ENCODE data around the gene UBAP2L. TPM values are rescaled to one million over a fixed set of nuclear protein-coding genes. Genes with fewer than 3 reads are reported as not detected.
A peak's percentile ranks its signal among the peaks of the same experiment; 100 is the strongest.

Gene UBAP2L
- total and polyA plus RNA-seq, 10 of the 15 experiments (the other 5 are each of a cell fraction or from before 2014, with no cell fraction given) = 49.9 to 198 (median 152) TPM

DNA sequence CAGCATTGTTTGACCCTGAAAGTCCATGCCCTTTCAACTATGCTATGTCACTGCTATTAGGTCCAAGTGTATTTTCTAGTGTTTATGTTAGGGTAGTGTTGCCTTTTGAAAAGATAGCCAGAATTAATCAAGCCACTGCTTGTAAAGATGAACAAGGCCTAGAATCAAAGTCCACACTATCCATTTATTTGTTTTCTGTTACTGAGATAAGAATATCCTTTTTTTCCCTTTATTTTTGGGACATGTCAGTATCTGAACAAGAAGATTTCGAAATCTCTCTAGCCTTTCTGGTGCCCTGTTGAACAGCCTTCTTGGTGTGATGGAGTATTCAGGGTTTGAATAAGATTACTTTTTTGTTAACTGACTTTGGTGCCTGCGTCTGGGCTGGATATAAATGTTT lies 16.7 kb downstream of the UBAP2L start:
- RAD21 ChIA-PET (ENCODE audit: unreplicated experiment) = no interaction called here
- H3K4me2 ChIP-seq (ENCODE audit: control insufficient read depth, insufficient read depth) = no peak overlapping the region
- WGBS (ENCODE audit: insufficient coverage, insufficient replicate concordance, low lambda C conversion rate, missing lambda C conversion rate) = 95% methylated on average over 2 of the region's 2 CpGs
- FAIRE-seq (no peak), DNase-seq (ENCODE audit: low read depth, low spot score) (no peak), ATAC-seq (no peak)
- H3K4me1 ChIP-seq (ENCODE audit: control insufficient read depth, insufficient read depth, low read length) = no peaks in the 10 kb centered on the region
- no peaks in the 10 kb centered on the region for H3K27me3 ChIP-seq (replicated peaks in 1 of 2; ENCODE audit: control insufficient read depth in 2 of 2, insufficient read depth in 2 of 2, low read length in 1 of 2)
- in situ Hi-C loops (cut with MboI) = no loop called here
- H3K27ac ChIP-seq (ENCODE audit: control insufficient read depth, insufficient read depth) = no peak overlapping the region
- intact Hi-C loops (cut with micrococcal nuclease; ENCODE audit: unreplicated experiment) = no loop called here
- peaks cover 12 to 36% of the 10 kb centered on the region in 2 experiments for H3K36me3 ChIP-seq (ENCODE audit: control insufficient read depth in 2 of 2, insufficient read depth in 2 of 2, low read length in 1 of 2)
- no TSS peak for BruUV-seq (replicated peaks)
- H3K9ac ChIP-seq (ENCODE audit: control insufficient read depth, insufficient read depth, low read length) = no peak overlapping the region
- no peaks in the 10 kb centered on the region for H3K9me3 ChIP-seq (replicated peaks; ENCODE audit: control insufficient read depth, insufficient read depth, low read length)
- no peak overlapping the region for H3K4me3 ChIP-seq
- POLR2A ChIA-PET = no interaction called here
- SMC1A ChIA-PET (ENCODE audit: uncharacterized antibody, unreplicated experiment) = no interaction called here
- H4K20me1 ChIP-seq (ENCODE audit: control insufficient read depth, insufficient read depth) = 0 out of 2 replicates have a peak, but pooled peaks cover 2% of the 10 kb centered on the region
- peaks cover 10% of the 10 kb centered on the region for H3K79me2 ChIP-seq (ENCODE audit: control insufficient read depth, insufficient read depth, low read length)
- TF ChIP-seq EP300 (IDR thresholded peaks at IDR 0.05; ENCODE audit: borderline replicate concordance in 1 of 2, control insufficient read depth in 1 of 2, low read depth in 2 of 2, low read length in 2 of 2) (no peak), SMAD1 (IDR thresholded peaks at IDR 0.05; ENCODE audit: low read depth, partially characterized antibody) (no peak), TARDBP (IDR thresholded peaks at IDR 0.05; ENCODE audit: borderline replicate concordance) (no peak), CREM (IDR thresholded peaks at IDR 0.05; ENCODE audit: low read depth) (no peak), STAT3 (IDR thresholded peaks at IDR 0.05; ENCODE audit: low read depth, low read length) (no peak), ZNF24 (IDR thresholded peaks at IDR 0.05) (no peak), YY1 (IDR thresholded peaks at IDR 0.05; ENCODE audit: low read depth, low read length) (no peak)
- CTCF ChIA-PET = interaction anchor here (1.0 to 1.2 kb wide), 3 partner anchors 18 to 97 kb away, joined by 3 read pairs; no protein-coding TSS in a partner anchor
- H2AFZ ChIP-seq (ENCODE audit: control insufficient read depth, low read depth, low read length) = no peak overlapping the region

DNA sequence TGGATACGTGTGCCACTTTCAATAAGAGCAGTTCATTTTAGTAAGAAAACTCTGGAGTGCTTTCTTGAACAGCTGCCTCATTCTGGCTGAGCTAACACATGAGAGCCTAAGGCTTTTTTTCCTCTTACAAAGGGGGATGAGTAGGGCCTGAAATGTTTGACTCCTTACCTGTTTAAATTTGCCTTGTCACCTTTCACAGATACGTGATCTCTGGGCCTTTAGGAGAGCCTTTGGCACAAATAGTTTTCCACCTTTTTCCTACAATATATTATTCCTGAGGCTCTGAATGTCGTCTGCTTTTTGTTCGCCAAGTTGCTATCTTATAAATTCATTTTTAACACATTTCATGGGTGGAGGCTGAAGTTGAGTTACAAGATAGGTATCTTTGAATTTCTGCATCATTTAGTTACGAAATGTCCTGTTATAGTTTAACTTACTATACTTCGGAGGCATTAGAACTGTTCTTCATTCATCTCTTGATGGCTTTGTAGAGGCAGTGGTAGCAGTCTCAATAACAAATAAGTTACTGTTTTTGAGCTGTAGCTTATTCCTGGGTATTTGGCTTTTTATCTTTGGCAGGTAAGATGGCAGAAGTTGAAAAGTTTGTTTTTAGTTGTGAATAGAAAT lies 17.2 kb downstream of the UBAP2L start:
- FAIRE-seq (no peak), DNase-seq (ENCODE audit: low read depth, low spot score) (no peak), ATAC-seq (no peak)
- Histone ChIP-seq H3K9ac (ENCODE audit: control insufficient read depth, insufficient read depth, low read length) (no peak overlapping the region), H2AFZ (ENCODE audit: control insufficient read depth, low read depth, low read length) (no peak overlapping the region), H3K4me1 (ENCODE audit: control insufficient read depth, insufficient read depth, low read length) (no peaks in the 10 kb centered on the region), H3K27ac (ENCODE audit: control insufficient read depth, insufficient read depth) (no peak overlapping the region), H3K27me3 (replicated peaks in 1 of 2; ENCODE audit: control insufficient read depth in 2 of 2, insufficient read depth in 2 of 2, low read length in 1 of 2) (no peaks in the 10 kb centered on the region), H3K36me3 (ENCODE audit: control insufficient read depth in 2 of 2, insufficient read depth in 2 of 2, low read length in 1 of 2) (peaks cover 12 to 37% of the 10 kb centered on the region in 2 experiments), H3K9me3 (replicated peaks; ENCODE audit: control insufficient read depth, insufficient read depth, low read length) (no peaks in the 10 kb centered on the region), H4K20me1 (ENCODE audit: control insufficient read depth, insufficient read depth) (0 out of 2 replicates have a peak, but pooled peaks cover 2% of the 10 kb centered on the region), H3K4me3 (no peak overlapping the region), H3K79me2 (ENCODE audit: control insufficient read depth, insufficient read depth, low read length) (peaks cover 10% of the 10 kb centered on the region), H3K4me2 (ENCODE audit: control insufficient read depth, insufficient read depth) (no peak overlapping the region)
- WGBS (ENCODE audit: insufficient coverage, insufficient replicate concordance, low lambda C conversion rate, missing lambda C conversion rate) = 99% methylated on average over 6 of the region's 6 CpGs
- RAD21 ChIA-PET (ENCODE audit: unreplicated experiment) = interaction anchor here (0.6 kb wide), 1 partner anchor 224 kb away, joined by 3 read pairs; no protein-coding TSS in a partner anchor
- SMC1A ChIA-PET (ENCODE audit: uncharacterized antibody, unreplicated experiment) = interaction anchor here (1.2 to 1.6 kb wide), 2 partner anchors 10 to 28 kb away, joined by 3 to 4 read pairs; no protein-coding TSS in a partner anchor
- POLR2A ChIA-PET = no interaction called here
- intact Hi-C loops (cut with micrococcal nuclease; ENCODE audit: unreplicated experiment) = no loop called here
- TSS peak; percentile 8 for BruUV-seq (replicated peaks)
- in situ Hi-C loops (cut with MboI) = no loop called here
- CTCF ChIA-PET = interaction anchor here (1.0 to 1.8 kb wide), 4 partner anchors 12 to 97 kb away, joined by 3 to 4 read pairs (median 3); no protein-coding TSS in a partner anchor
- TF ChIP-seq SMAD1 (IDR thresholded peaks at IDR 0.05; ENCODE audit: low read depth, partially characterized antibody) (no peak), BCL11A (IDR thresholded peaks at IDR 0.05; ENCODE audit: low read depth, low read length) (no peak), NBN (IDR thresholded peaks at IDR 0.05) (no peak)
- TF ChIP-seq, protein P1, sequence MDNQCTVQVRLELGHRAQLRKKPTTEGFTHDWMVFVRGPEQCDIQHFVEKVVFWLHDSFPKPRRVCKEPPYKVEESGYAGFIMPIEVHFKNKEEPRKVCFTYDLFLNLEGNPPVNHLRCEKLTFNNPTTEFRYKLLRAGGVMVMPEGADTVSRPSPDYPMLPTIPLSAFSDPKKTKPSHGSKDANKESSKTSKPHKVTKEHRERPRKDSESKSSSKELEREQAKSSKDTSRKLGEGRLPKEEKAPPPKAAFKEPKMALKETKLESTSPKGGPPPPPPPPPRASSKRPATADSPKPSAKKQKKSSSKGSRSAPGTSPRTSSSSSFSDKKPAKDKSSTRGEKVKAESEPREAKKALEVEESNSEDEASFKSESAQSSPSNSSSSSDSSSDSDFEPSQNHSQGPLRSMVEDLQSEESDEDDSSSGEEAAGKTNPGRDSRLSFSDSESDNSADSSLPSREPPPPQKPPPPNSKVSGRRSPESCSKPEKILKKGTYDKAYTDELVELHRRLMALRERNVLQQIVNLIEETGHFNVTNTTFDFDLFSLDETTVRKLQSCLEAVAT (IDR thresholded peaks at IDR 0.05) = no peak
- TF ChIP-seq, protein P2, sequence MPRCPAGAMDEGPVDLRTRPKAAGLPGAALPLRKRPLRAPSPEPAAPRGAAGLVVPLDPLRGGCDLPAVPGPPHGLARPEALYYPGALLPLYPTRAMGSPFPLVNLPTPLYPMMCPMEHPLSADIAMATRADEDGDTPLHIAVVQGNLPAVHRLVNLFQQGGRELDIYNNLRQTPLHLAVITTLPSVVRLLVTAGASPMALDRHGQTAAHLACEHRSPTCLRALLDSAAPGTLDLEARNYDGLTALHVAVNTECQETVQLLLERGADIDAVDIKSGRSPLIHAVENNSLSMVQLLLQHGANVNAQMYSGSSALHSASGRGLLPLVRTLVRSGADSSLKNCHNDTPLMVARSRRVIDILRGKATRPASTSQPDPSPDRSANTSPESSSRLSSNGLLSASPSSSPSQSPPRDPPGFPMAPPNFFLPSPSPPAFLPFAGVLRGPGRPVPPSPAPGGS (IDR thresholded peaks at IDR 0.05; ENCODE audit: borderline replicate concordance, insufficient read depth, low read depth, low read length, poor library complexity, severe bottlenecking) = no peak
- TF ChIP-seq, protein P3, sequence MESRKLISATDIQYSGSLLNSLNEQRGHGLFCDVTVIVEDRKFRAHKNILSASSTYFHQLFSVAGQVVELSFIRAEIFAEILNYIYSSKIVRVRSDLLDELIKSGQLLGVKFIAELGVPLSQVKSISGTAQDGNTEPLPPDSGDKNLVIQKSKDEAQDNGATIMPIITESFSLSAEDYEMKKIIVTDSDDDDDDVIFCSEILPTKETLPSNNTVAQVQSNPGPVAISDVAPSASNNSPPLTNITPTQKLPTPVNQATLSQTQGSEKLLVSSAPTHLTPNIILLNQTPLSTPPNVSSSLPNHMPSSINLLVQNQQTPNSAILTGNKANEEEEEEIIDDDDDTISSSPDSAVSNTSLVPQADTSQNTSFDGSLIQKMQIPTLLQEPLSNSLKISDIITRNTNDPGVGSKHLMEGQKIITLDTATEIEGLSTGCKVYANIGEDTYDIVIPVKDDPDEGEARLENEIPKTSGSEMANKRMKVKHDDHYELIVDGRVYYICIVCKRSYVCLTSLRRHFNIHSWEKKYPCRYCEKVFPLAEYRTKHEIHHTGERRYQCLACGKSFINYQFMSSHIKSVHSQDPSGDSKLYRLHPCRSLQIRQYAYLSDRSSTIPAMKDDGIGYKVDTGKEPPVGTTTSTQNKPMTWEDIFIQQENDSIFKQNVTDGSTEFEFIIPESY (IDR thresholded peaks at IDR 0.05) = no peak
